ENCODE measurements around the gene FOXC1. TPM values are rescaled to one million over a fixed set of nuclear protein-coding genes. Genes with fewer than 3 reads are reported as not detected.

Gene FOXC1
- polyA plus RNA-seq, 1 donor: 1.7 TPM

GRCh38 chr6:1643830-1644445 lies 34.2 kb downstream of the FOXC1 start:
- DNase-seq (ENCODE audit: low read depth): no peak

GRCh38 chr6:1644516-1645060 lies 34.9 kb downstream of the FOXC1 start:
- no peak for DNase-seq (ENCODE audit: low read depth)

DNA sequence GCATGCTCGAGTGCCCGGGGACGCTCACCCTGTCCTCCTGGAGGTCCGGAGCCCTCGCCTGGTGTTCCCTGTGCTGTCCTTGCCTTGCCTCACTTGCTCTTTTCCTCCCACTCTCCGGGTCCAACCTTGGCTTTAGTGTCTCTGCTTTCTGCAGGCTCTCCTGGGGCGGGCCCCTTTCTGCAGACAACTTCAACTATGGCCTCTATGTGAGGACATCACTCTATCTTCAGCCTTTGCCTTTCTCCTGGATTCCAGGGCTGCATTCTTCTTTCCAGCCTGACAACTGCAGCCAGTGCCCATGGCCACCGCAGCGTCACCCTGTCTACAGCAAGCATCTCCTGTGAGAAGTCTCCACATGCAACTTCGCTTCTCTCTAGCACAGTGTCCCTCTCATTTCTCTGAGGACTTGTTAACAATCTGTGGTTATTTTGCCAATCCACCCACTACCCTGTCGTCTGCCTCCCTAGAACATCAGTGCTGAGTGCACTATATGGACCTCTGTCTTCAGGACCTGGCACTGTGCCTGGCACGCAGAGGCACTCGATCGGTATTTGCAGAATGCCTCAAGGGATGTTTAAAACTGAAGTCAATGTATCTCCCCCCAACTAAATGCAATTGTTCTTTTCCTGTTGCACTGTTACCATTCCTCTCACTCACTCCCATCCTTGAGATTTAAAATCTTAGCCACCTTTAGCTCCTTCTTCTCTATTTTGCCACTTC lies 35.9 kb downstream of the FOXC1 start:
- DNase-seq (ENCODE audit: low read depth): no peak

DNA sequence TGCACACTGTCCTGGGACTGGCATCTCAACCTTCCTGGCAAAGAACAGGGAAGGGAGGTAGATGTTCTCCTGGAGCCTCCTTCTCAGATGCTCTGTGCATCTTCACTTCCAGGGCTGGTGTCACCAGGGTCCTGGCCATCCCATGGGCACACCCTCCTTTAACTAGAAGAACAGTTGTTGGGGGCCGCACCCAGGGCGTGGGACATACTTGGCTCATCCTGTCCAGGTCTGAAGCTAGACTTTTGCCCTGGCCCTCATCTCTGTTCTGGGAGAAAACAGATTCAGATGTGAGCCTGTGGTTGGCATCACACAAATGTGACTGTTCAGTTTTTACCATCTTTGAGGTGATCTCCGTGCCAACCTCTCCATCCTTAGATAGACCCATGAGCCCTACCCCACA lies 41.6 kb downstream of the FOXC1 start:
- DNase-seq (ENCODE audit: low read depth): no peak

GRCh38 chr6:1652842-1653241 lies 43.1 kb downstream of the FOXC1 start:
- no peak for DNase-seq (ENCODE audit: low read depth)

DNA sequence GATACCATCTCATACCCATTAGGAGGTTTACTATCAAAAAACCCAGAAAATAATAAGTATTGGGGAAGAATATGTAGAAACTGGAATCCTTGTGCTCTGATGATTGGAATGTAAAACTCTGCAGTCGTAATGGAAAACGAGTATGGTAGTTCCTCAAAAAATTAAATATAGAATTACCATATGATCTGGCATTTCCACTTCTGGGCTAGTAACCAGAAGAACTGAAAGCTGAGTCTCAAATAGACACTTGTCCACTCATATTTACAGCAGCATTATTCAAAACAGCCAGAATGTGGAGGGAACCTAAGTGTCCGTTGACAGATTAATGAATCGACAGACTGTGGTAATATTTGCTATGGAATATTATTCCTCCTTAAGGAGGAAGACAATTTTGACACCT lies 44.3 kb downstream of the FOXC1 start:
- no peak for DNase-seq (ENCODE audit: low read depth)

GRCh38 chr6:1657116-1657770 lies 47.5 kb downstream of the FOXC1 start:
- no peak for DNase-seq (ENCODE audit: low read depth)

- no peak for DNase-seq (ENCODE audit: low read depth)
Measured at GRCh38 chr6:1657771-1658165, 48.1 kb downstream of the FOXC1 start.

DNA sequence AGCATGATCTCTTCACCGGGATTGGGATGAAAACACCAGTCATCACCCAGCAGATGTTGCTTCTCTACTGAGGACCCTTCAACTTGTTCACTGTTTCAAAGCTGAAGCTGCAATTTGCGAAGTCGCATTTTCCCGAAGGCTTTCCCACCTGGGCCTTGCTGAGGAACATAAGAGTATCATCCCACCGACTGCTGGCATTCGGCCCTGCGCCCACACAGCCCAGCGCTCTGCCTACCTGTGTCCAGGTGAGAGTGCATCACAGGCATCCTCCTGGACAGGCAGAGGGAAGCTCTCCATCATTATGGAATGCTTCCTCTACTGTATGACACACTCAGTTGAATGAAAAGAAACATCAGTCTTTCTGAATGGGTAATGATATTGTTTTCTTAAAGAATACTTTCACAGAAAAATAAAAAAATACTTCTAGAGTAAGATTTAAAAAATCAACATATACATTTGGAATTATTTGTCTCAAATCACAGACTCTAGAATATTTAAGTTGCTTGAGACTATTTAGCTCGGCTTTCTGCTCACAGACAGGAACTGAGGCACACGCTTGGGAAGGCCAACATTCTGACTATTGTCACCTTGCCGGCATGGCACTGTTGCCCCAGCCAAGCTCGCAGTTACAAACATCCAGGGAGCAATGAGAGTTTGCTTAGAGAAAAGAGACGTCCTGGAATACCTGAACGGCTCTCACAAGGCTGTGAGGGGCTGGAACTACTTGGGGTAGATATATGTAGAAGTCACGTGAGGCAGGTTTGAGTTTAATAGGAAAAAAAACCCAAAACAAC lies 48.7 kb downstream of the FOXC1 start:
- no peak for DNase-seq (ENCODE audit: low read depth)

- no peak for DNase-seq (ENCODE audit: low read depth)
Measured at GRCh38 chr6:1659816-1660215, 50.1 kb downstream of the FOXC1 start.

- DNase-seq (ENCODE audit: low read depth): no peak
Measured at GRCh38 chr6:1662534-1662933, 52.8 kb downstream of the FOXC1 start.

Other genes starting within 250 kb of the FOXC1 start
- gene FOXF2, start 220.3 kb upstream of the FOXC1 start, polyA plus RNA-seq (ENCODE audit: insufficient read length): 0.92 TPM